Activated CD8-positive, alpha-beta T cell treated with anti-CD3 and anti-CD28 coated beads for 36 hours (primary cell): ENCODE data around the gene LAMC3. TPM values are rescaled to one million over a fixed set of nuclear protein-coding genes. Genes with fewer than 3 reads are reported as not detected.

Experiments used
- ATAC-seq: fragments of 200-7000 bp; cut with Tn5 transposase; one replicate; pipeline ENCODE4 v1.10.0; 2021; ENCODE audit warnings: mild to moderate bottlenecking, moderate library complexity
- CTCF ChIA-PET: fragments of 350-600 bp; sonication (Branson Sonifier 250); formaldehyde crosslinking; loops from one replicate; lab custom pipeline; 2021; ENCODE audit warnings: antibody characterized with exemption; lab: Charles Lee
- POLR2A ChIA-PET: fragments of 350-600 bp; sonication (Branson Sonifier 250); formaldehyde crosslinking; loops from one replicate; lab custom pipeline; 2021; ENCODE audit warnings: antibody characterized with exemption; lab: Charles Lee
- DNase-seq: peaks from one replicate; pipeline ENCODE4 v3.0.0-alpha.2; 2020
- H3K27ac Mint-ChIP-seq: one replicate; pipeline ENCODE4 v1.8.0; 2021; ENCODE audit warnings: mild to moderate bottlenecking, mixed read lengths
- H3K27me3 Mint-ChIP-seq: one replicate; pipeline ENCODE4 v1.8.0; 2021; ENCODE audit warnings: mixed read lengths
- H3K36me3 Mint-ChIP-seq: one replicate; pipeline ENCODE4 v1.8.0; 2021; ENCODE audit warnings: low read depth, mixed read lengths
- H3K4me1 Mint-ChIP-seq: one replicate; pipeline ENCODE4 v1.8.0; 2021; ENCODE audit warnings: low read depth, mixed read lengths
- H3K4me3 Mint-ChIP-seq: one replicate; pipeline ENCODE4 v1.8.0; 2021; ENCODE audit warnings: mild to moderate bottlenecking, moderate library complexity, mixed read lengths
- H3K9me3 Mint-ChIP-seq: one replicate; pipeline ENCODE4 v1.8.0; 2021; ENCODE audit warnings: mixed read lengths
- intact Hi-C: fragments of 100-400 bp; cut with micrococcal nuclease; formaldehyde crosslinking; loops from one replicate; pipeline ENCODE4 v1.10.0; 2022
- total RNA-seq, 2 experiments: library from RNA; stranded (reverse); gene quantifications; one replicate each; pipeline ENCODE4 v1.2.3, GENCODE V29; 2021
- TF ChIP-seq, protein P1 (sequence below): fragments of 200-600 bp; IDR thresholded peaks from one replicate; pipeline ENCODE4 v1.8.0; 2022; ENCODE audit warnings: antibody characterized with exemption, mild to moderate bottlenecking

LAMC3 gene
- total RNA-seq, 2 experiments from 2014 or later = 0.09 to 0.43 TPM

DNA sequence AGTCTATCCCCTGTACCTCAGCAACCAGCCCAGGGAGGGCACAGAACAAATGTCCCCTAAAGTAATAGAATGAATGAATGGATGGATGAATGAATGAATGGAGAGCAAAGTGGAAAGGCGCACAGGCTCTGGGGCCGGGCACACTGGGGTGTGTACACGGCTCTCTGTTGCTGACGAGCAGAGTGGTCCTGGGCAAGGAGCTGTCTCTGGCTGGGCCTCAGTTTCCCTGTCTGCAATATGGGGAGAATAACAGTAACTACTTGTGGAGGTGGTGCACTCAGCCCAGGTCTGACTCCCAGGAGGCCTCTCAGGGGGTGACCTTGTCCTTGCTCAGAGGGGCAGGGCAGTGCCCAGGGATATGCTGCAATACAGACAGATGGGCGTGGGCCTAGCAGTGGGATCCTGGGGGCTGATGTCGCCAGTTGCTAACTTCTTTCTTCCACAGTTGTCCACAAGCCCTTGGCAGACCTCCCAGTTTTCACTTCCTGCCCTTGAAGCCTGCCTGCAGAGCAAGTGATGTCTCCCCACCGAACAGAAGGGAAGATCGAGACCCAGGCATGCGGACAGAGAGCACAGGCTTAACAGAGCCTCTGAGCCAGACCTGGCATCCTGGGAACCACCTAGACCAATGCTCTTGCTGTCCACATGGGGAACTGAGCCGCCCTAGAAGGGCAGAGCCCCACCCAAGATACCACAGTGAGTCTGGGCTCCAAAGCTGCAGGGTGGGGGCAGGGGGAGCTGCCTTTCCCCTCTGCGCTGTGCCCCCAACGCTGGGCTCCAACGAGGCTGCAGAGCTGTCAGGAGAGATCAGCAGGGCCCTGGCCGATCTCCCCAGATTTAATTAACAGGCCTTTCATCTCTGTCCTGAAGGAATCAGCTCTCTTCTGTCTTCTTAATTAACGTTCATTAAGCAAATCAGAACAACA lies 13.6 kb upstream of the LAMC3 start:
- no peaks in the 10 kb centered on the region for H3K9me3 Mint-ChIP-seq
- peaks cover 2% of the 10 kb centered on the region for H3K4me1 Mint-ChIP-seq
- no peak overlapping the region for H3K4me3 Mint-ChIP-seq
- ChIA-PET POLR2A (no interaction called here), CTCF (no interaction called here)
- H3K27me3 Mint-ChIP-seq = peaks cover 7% of the 10 kb centered on the region
- intact Hi-C loops = no loop called here
- no peak overlapping the region for H3K27ac Mint-ChIP-seq
- ATAC-seq = peak; percentile 32
- no peaks in the 10 kb centered on the region for H3K36me3 Mint-ChIP-seq
- DNase-seq = no peak
- TF ChIP-seq, protein P1, sequence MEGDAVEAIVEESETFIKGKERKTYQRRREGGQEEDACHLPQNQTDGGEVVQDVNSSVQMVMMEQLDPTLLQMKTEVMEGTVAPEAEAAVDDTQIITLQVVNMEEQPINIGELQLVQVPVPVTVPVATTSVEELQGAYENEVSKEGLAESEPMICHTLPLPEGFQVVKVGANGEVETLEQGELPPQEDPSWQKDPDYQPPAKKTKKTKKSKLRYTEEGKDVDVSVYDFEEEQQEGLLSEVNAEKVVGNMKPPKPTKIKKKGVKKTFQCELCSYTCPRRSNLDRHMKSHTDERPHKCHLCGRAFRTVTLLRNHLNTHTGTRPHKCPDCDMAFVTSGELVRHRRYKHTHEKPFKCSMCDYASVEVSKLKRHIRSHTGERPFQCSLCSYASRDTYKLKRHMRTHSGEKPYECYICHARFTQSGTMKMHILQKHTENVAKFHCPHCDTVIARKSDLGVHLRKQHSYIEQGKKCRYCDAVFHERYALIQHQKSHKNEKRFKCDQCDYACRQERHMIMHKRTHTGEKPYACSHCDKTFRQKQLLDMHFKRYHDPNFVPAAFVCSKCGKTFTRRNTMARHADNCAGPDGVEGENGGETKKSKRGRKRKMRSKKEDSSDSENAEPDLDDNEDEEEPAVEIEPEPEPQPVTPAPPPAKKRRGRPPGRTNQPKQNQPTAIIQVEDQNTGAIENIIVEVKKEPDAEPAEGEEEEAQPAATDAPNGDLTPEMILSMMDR = no peak

DNA sequence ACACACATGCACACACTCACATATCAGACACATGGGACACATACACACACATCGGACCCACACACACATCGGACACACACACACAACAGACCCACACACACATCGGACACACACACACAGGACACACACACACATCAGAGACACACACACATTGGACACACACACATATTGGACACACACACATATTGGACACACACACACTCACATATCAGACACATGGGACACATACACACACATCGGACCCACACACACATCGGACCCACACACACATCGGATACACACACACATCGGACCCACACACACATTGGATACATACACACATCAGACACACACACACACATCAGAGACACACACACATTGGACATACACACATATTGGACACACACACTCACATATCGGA lies 12.8 kb upstream of the LAMC3 start:
- intact Hi-C loops = no loop called here
- H3K9me3 Mint-ChIP-seq = no peaks in the 10 kb centered on the region
- ChIA-PET POLR2A (no interaction called here), CTCF (no interaction called here)
- H3K27me3 Mint-ChIP-seq = peaks cover 7% of the 10 kb centered on the region
- H3K4me3 Mint-ChIP-seq = no peak overlapping the region
- no peak overlapping the region for H3K27ac Mint-ChIP-seq
- TF ChIP-seq, protein P1 = no peak
- peaks cover 2% of the 10 kb centered on the region for H3K4me1 Mint-ChIP-seq
- no peaks in the 10 kb centered on the region for H3K36me3 Mint-ChIP-seq
- ATAC-seq = no peak
- DNase-seq = no peak

DNA sequence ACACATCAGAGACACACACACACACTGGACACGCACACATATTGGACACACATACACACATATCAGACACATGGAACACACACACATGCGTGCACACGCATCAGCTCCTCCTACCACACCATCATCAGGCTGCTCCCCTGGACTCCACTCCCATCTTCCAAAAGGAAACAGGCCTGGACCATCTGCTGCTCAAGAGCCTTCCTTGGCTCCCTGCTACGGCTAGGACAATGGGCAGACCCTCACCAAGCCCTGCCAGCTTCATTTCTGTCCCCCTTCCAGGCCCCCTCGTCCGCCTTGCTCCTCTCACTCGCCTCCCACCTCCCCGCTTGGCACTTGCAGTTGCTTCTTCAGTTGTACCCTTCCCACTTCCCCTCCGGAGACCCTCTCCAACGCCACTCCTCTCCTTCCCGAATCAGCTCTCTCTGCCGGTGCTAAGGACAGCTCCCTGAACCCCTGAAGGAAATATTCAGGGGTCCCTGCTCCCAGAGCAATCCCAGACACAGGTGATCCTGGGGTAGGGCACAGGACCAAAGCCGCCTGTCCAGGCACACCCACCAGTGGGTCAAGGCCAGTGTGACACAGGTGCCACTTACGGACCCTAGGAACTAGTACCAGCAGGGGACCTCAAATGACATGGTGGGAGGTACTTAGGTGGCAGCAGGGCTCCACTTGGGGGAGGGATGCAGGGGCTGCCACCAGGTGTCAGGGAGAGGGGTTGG lies 12.1 kb upstream of the LAMC3 start:
- H3K9me3 Mint-ChIP-seq = no peaks in the 10 kb centered on the region
- ATAC-seq (no peak), DNase-seq (no peak)
- POLR2A ChIA-PET = no interaction called here
- no peak overlapping the region for H3K4me3 Mint-ChIP-seq
- peaks cover 7% of the 10 kb centered on the region for H3K27me3 Mint-ChIP-seq
- CTCF ChIA-PET = interaction anchor here (0.6 to 1.7 kb wide), 2 partner anchors 31 to 290 kb away, joined by 3 read pairs; no protein-coding TSS in a partner anchor
- intact Hi-C loops = no loop called here
- no peak overlapping the region for H3K27ac Mint-ChIP-seq
- peaks cover 2% of the 10 kb centered on the region for H3K4me1 Mint-ChIP-seq
- TF ChIP-seq, protein P1 = no peak
- H3K36me3 Mint-ChIP-seq = no peaks in the 10 kb centered on the region

DNA sequence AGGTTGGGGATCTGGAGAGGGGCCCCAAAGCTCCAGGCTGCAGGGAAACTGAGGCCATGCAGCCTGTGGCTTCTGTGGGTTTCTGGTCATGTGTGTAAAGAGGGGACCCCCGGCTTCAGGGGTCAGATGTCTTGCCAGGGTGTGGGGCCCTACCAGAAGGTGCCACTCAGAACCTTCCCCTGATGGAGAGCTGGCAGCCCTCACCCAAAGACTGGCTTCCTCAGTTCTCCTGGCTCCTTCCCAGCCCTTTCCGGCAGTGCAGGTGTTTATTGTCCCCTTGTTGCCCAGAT lies 11.6 kb upstream of the LAMC3 start:
- DNase-seq = no peak
- TF ChIP-seq, protein P1 = no peak
- Mint-ChIP-seq H3K4me1 (peaks cover 2% of the 10 kb centered on the region), H3K9me3 (no peaks in the 10 kb centered on the region), H3K4me3 (no peak overlapping the region), H3K27ac (no peak overlapping the region), H3K36me3 (no peaks in the 10 kb centered on the region), H3K27me3 (peaks cover 7% of the 10 kb centered on the region)
- intact Hi-C loops = no loop called here
- POLR2A ChIA-PET = no interaction called here
- CTCF ChIA-PET = interaction anchor here (0.6 to 2.0 kb wide), 6 partner anchors 12 to 291 kb away, joined by 3 to 9 read pairs (median 5); no protein-coding TSS in a partner anchor
- ATAC-seq = no peak
